Fibroblast of mammary gland (primary cell): Measurements from ENCODE around the gene PVALEF.
"Not testable (repeated sequence)": the region's sequence is repeated elsewhere in the genome, so short reads cannot be mapped to it uniquely, and the experiment has no call there.

Experiments used
- DNase-seq: peaks from one replicate; pipeline ENCODE4 v3.0.0-alpha.2; 2010; ENCODE audit warnings: low read depth
- H3K4me3 ChIP-seq: 2 replicates; pipeline ENCODE4 v1.5.1; 2011; ENCODE audit warnings: low read depth, mild to moderate bottlenecking, low read length, moderate library complexity; ENCODE audit not compliant: control insufficient read depth
- TF ChIP-seq, protein P1 (sequence below): conservative IDR thresholded peaks from 2 replicates; pipeline ENCODE4 v1.5.1; 2011; ENCODE audit warnings: low read depth, low read length, inconsistent platforms; ENCODE audit not compliant: control insufficient read depth, insufficient read depth

The PVALEF gene

GRCh38 chr17:81139428-81139827 lies 25.9 kb upstream of the PVALEF start:
- no peak overlapping the region for H3K4me3 ChIP-seq
- no peak for DNase-seq

DNA sequence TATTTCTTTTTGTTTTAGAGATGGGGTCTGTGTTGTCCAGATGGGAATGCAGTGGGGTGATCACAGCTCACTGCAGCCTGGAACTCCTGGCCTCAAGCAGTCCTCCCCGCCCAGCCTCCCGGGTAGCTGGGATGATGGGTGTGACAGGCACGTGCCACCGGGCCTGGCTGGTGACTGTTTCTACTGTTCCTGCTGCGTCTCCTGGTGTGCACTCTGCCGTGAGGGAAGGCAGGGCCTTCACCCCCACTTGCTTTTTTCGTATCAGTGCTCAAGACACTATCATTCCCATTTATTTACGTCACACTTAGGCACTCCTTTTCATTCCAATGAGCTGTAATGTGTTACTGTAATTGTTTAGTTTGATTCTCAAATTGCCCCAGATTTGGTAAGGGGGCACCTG lies 25.3 kb upstream of the PVALEF start:
- no peak for DNase-seq
- TF ChIP-seq, protein P1, sequence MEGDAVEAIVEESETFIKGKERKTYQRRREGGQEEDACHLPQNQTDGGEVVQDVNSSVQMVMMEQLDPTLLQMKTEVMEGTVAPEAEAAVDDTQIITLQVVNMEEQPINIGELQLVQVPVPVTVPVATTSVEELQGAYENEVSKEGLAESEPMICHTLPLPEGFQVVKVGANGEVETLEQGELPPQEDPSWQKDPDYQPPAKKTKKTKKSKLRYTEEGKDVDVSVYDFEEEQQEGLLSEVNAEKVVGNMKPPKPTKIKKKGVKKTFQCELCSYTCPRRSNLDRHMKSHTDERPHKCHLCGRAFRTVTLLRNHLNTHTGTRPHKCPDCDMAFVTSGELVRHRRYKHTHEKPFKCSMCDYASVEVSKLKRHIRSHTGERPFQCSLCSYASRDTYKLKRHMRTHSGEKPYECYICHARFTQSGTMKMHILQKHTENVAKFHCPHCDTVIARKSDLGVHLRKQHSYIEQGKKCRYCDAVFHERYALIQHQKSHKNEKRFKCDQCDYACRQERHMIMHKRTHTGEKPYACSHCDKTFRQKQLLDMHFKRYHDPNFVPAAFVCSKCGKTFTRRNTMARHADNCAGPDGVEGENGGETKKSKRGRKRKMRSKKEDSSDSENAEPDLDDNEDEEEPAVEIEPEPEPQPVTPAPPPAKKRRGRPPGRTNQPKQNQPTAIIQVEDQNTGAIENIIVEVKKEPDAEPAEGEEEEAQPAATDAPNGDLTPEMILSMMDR, result no peak
- no peak overlapping the region for H3K4me3 ChIP-seq

More at GRCh38 chr17:81139428-81139827, 25.9 kb upstream of the PVALEF start:
- TF ChIP-seq, protein P1, result no peak

- TF ChIP-seq, protein P1, result no peak
- no peak for DNase-seq
- H3K4me3 ChIP-seq, result no peak overlapping the region
These were observed 24.6 kb upstream of the PVALEF start for GRCh38 chr17:81140695-81141094.

DNA sequence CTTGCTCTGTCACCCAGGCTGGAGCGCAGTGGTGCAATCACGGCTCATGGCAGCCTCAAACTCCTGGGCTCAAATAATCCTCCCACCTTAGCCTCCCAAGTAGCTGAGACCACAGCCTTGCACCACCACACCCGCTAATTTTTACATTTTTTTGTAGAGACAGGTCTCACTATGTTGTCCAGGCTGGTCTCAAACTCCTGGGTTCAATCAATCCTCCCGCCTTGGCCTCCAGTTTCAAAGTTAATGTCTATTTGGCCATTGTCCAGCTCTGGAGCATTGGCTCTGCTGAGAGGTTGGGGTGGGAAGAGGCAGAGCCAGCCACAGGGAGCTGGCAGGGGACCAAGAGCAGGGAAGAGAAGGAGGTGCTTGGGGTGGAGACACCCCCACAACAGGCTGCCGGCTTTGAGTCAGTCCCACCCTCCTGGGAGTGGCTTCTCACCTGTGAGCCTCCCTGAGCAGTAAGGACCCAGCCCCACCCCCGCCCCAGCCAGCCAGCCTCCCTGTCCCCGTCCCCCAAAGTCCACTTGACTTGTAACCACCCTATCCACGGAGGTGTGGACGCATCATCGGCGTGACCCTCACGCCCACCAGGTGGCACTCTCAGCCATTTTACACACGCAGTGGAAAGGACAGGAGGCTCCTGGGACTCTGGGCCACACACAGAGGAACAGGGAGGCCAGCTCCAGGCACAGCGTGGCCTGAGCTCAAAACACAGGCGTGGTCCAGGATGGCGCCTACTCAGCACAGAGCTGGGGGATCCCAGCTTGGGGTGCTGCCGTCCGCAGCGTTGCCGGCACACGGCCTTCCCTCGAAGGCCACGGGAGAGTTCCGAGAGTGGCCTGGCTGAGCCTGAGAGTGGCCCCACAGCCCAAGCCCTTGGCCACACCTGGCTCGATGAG lies 22.8 kb upstream of the PVALEF start:
- TF ChIP-seq, protein P1, result peak; percentile 66
- DNase-seq, result peak; percentile 70
- H3K4me3 ChIP-seq, result no peak overlapping the region

- TF ChIP-seq, protein P1, result no peak
- H3K4me3 ChIP-seq, result no peak overlapping the region
These were observed 22.1 kb upstream of the PVALEF start for GRCh38 chr17:81143200-81143527.

GRCh38 chr17:81143717-81144422 lies 21.4 kb upstream of the PVALEF start:
- no peak for DNase-seq
- H3K4me3 ChIP-seq, result no peak overlapping the region
- TF ChIP-seq, protein P1, result no peak

More at GRCh38 chr17:81143200-81143527, 22.1 kb upstream of the PVALEF start:
- no peak for DNase-seq

DNA sequence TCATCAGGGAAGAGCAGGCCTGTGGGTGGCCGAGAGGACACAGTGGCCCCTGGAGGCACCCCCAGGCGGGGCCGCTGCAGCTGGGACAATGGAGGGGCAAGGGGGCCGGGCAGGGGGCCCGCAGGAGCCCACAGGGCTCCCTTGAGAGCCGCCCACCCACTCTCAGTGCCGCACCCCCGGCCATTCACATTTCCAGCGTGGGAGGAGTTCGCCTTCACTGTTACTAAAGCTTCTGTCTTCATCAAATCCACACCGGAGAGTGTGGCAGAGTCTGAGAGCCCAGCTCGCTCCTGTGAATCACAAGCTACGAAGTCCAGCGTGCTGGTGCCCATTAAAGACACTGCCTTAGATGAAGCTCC lies 20.9 kb upstream of the PVALEF start:
- TF ChIP-seq, protein P1, result no peak
- no peak overlapping the region for H3K4me3 ChIP-seq
- no peak for DNase-seq

GRCh38 chr17:81146208-81146607 lies 19.1 kb upstream of the PVALEF start:
- DNase-seq, H3K4me3 ChIP-seq: not testable (repeated sequence)
